GM12878 (cell line): ENCODE measurements around the gene MAPKAP1.

Experiments
- ATF2 ChIP-seq: IDR thresholded peaks from 2 replicates; pipeline ENCODE4 v1.6.1; 2012; ENCODE audit warnings: low read length, inconsistent platforms
- BHLHE40 ChIP-seq, 2 experiments: fragments of 450-650 bp in 1 of 2; IDR thresholded peaks; 2 replicates each; pipeline ENCODE4 v1.6.1; 2011 to 2017; ENCODE audit warnings: low read depth in 2 of 2, borderline replicate concordance in 1 of 2, improper control_type of control experiment in 1 of 2, low read length in 1 of 2, mild to moderate bottlenecking in 1 of 2
- CTCF ChIP-seq, 3 experiments: IDR thresholded peaks in 2 of 3; conservative IDR thresholded peaks in 1 of 3; 2 replicates each; pipeline ENCODE4 v1.5.1; 2011; ENCODE audit warnings: low read depth in 3 of 3, low read length in 3 of 3, mild to moderate bottlenecking in 3 of 3, control low read depth in 2 of 3, moderate library complexity in 2 of 3, inconsistent platforms in 1 of 3, mixed read lengths in 1 of 3; ENCODE audit not compliant: control insufficient read depth in 2 of 3, insufficient read depth in 1 of 3; ENCODE audit errors: extremely low read depth in 1 of 3
- EP300 ChIP-seq, 2 experiments: fragments of 150-350 bp in 1 of 2; IDR thresholded peaks; 2 replicates each; pipeline ENCODE4 v1.6.1; 2011 to 2012; ENCODE audit warnings: low read depth in 2 of 2, low read length in 2 of 2, borderline replicate concordance in 1 of 2, improper control_type of control experiment in 1 of 2, inconsistent platforms in 1 of 2; ENCODE audit not compliant: control insufficient read depth in 1 of 2
- EZH2 ChIP-seq: IDR thresholded peaks from 2 replicates; pipeline ENCODE4 v1.6.1; 2012; ENCODE audit warnings: low read depth, mild to moderate bottlenecking, control low read depth, inconsistent platforms, low read length, borderline replicate concordance; ENCODE audit not compliant: control insufficient read depth
- IKZF1 ChIP-seq: fragments of 450-650 bp; conservative IDR thresholded peaks from 2 replicates; pipeline ENCODE4 v1.6.1; 2017; ENCODE audit warnings: antibody characterized with exemption, mild to moderate bottlenecking
- MXI1 ChIP-seq: fragments of 150-350 bp; IDR thresholded peaks from 2 replicates; pipeline ENCODE4 v1.6.1; 2011; ENCODE audit warnings: low read depth, mild to moderate bottlenecking, inconsistent platforms, low read length, improper control_type of control experiment
- POLR2AphosphoS5 ChIP-seq: IDR thresholded peaks from 2 replicates; pipeline ENCODE4 v1.6.1; 2011; ENCODE audit warnings: mild to moderate bottlenecking, low read length, inconsistent platforms
- REST ChIP-seq: IDR thresholded peaks from 2 replicates; pipeline ENCODE4 v1.6.1; 2012; ENCODE audit warnings: mild to moderate bottlenecking, low read depth, low read length
- TARDBP ChIP-seq: IDR thresholded peaks from 2 replicates; pipeline ENCODE4 v1.6.1; 2016; ENCODE audit warnings: borderline replicate concordance
- ZNF622 ChIP-seq: fragments of 450-650 bp; IDR thresholded peaks from 2 replicates; pipeline ENCODE4 v1.6.1; 2017; ENCODE audit warnings: mild to moderate bottlenecking, inconsistent platforms

GRCh38 chr9:125564631-125565030, 142.4 kb downstream of the MAPKAP1 start:
- no peak for TF ChIP-seq EZH2
- no peak for TF ChIP-seq POLR2AphosphoS5
- no peak for TF ChIP-seq EP300 (IDR thresholded peaks at IDR 0.05; ENCODE audit: borderline replicate concordance in 1 of 2, control insufficient read depth in 1 of 2, low read depth in 2 of 2, low read length in 2 of 2)
- TF ChIP-seq CTCF (IDR thresholded peaks at IDR 0.05 in 2 of 3, conservative IDR thresholded peaks at IDR 0.05 in 1 of 3; ENCODE audit: control insufficient read depth in 2 of 3, extremely low read depth in 1 of 3, insufficient read depth in 1 of 3, low read depth in 3 of 3, low read length in 3 of 3): no peak
- TF ChIP-seq MXI1: no peak
- no peak for TF ChIP-seq TARDBP
- TF ChIP-seq BHLHE40 (IDR thresholded peaks at IDR 0.05; ENCODE audit: borderline replicate concordance in 1 of 2, low read depth in 2 of 2, low read length in 1 of 2): no peak
- TF ChIP-seq ATF2: no peak
- no peak for TF ChIP-seq IKZF1
- no peak for TF ChIP-seq REST
- no peak for TF ChIP-seq ZNF622
